NT2/D1 (cell line): ENCODE data around the gene DPF1.

Experiments used
- YY1 ChIP-seq: IDR thresholded peaks from 2 replicates; pipeline ENCODE4 v1.6.1; 2011; ENCODE audit not compliant: insufficient read length, insufficient read depth
- ZNF274 ChIP-seq: IDR thresholded peaks from 2 replicates; pipeline ENCODE4 v1.6.1; 2011; ENCODE audit warnings: mild to moderate bottlenecking, low read depth, low read length

DNA sequence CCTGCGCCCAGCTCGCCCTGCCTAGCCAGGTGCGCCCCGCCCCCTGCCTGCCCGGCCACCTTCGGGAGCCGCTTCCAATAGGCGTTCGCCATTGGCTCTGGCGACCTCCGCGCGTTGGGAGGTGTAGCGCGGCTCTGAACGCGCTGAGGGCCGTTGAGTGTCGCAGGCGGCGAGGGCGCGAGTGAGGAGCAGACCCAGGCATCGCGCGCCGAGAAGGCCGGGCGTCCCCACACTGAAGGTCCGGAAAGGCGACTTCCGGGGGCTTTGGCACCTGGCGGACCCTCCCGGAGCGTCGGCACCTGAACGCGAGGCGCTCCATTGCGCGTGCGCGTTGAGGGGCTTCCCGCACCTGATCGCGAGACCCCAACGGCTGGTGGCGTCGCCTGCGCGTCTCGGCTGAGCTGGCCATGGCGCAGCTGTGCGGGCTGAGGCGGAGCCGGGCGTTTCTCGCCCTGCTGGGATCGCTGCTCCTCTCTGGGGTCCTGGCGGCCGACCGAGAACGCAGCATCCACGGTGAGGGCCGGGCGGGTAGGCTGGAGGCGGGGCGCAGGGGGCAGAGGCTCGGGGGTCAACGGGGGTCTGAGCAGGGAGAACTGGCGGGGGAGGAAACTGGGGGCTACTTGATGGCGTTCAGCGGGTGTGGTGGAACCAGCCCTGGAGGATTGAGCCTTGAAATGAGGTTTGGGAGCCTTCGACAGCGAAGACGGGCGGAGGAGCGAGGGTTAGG is 40.6 kb upstream of the DPF1 start, which contains the start of gene SPINT2:
- TF ChIP-seq YY1 (no peak), ZNF274 (no peak)
